Glomerular endothelial cell (primary cell): ENCODE results near the gene FEN1. TPM values are rescaled to one million over a fixed set of nuclear protein-coding genes. Genes with fewer than 3 reads are reported as not detected.
A peak's percentile ranks its signal among the peaks of the same experiment; 100 is the strongest.

Source experiments
- DNase-seq: peaks from one replicate; pipeline ENCODE4 v3.0.0-alpha.2; 2011; ENCODE audit warnings: low read depth, low spot score; ENCODE audit errors: extremely low read depth
- total RNA-seq: library from RNA; depleted of rRNA; stranded (reverse); fragments of >200 nt; gene quantifications from 2 replicates; pipeline ENCODE4 v1.2.3, GENCODE V29; 2015

The FEN1 gene, protein sequence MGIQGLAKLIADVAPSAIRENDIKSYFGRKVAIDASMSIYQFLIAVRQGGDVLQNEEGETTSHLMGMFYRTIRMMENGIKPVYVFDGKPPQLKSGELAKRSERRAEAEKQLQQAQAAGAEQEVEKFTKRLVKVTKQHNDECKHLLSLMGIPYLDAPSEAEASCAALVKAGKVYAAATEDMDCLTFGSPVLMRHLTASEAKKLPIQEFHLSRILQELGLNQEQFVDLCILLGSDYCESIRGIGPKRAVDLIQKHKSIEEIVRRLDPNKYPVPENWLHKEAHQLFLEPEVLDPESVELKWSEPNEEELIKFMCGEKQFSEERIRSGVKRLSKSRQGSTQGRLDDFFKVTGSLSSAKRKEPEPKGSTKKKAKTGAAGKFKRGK
- total RNA-seq, result 13.5 and 20.5 TPM in 2 replicates

DNA sequence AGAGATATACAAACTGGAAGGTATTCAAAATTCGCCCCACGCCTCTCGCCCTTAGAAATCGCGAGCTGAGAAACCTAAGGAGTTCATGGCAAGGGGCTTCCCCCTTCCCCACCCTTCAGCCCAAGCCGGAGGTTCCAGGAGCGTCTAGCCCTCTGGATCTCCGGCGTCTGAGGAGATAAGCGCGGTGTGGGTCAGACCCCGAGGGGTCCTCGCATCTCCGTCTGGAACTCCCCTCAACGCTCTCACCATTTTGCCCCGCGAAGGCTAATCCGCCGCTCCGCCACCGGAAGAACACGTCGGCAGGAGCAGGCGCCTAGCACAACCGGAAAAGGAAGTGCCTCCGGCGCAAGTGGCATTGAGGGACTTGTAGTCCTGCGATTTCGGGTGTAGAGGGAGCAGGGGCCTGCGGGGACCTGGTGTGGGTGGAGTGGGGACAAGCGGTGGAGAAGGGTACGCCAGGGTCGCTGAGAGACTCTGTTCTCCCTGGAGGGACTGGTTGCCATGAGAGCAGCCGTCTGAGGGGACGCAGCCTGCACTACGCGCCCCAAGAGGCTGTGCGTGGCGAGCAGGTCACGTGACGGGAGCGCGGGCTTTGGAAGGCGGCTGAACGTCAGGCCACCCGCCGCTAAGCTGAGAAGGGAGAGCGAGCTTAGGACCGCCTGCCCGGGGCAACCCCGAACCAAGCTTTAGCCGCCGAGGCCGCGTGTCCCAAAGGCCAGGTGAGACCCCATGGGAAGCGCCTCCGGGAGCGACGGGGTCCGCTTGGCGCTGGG lies at the start of gene FEN1, which contains the start of gene TMEM258:
TSS of gene FEN1 (plus strand) at position 602 of the 773 bp plus-strand sequence. CDS start 2,451 bp downstream, outside the sequence.
TSS of gene TMEM258 (minus strand) at position 290 of the 773 bp plus-strand sequence. CDS start at position 249, 41 bp downstream.
- peak; percentile 78 for DNase-seq

DNA sequence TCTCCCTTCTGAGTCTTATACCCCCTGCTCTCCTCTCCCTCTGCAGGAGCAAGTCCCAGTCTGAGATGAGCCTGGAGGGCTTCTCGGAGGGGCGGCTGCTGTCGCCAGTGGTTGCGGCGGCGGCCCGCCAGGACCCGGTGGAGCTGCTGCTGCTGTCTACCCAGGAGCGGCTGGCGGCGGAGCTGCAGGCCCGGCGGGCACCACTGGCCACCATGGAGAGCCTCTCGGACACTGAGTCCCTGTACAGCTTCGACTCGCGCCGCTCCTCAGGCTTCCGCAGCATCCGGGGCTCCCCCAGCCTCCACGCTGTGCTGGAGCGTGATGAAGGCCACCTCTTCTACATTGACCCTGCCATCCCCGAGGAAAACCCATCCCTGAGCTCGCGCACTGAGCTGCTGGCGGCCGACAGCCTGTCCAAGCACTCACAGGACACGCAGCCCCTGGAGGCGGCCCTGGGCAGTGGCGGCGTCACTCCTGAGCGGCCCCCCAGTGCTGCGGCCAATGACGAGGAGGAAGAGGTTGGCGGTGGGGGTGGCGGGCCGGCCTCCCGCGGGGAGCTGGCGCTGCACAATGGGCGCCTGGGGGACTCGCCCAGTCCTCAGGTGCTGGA lies 49.1 kb upstream of the FEN1 start:
- no peak for DNase-seq

DNA sequence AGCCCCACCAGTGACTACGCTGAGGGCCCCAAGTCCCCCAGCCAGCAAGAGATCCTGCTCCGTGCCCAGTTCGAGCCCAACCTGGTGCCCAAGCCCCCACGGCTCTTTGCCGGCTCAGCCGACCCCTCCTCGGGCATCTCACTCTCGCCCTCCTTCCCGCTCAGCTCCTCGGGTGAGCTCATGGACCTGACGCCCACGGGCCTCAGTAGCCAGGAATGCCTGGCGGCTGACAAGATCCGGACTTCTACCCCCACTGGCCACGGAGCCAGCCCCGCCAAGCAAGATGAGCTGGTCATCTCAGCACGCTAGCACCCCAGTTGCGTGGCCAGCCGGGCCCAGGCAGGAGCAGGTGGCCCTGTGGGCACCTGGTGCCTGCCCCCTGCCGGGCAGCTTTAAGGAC lies 48.5 kb upstream of the FEN1 start:
- DNase-seq, result no peak

DNA sequence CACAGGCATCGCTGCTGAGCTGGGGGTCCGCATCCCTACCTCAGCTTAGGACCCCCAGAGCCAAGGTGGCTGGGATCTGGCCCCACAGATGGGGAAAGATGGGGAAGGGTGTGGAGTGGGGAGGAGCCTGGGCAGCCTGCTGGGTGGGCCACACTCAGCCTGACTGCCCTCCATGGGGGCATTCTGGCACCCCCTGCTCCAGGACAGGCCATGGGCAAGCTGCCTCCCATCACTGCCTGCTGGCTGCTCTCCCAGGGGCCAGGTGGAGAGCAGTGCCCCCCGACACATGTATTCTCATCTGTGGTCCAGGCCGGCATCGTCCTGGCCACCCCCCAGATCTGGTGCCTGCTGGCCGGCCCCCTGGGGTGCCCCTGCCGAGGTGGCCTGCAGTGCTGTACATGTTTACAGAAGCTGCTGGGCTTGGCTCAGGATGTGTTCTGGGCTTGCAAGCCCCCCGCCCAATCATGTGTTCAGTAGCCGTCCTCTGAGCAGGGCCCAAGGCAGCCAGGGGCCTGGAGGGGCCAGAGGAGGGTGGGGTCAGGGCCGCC lies 48.0 kb upstream of the FEN1 start:
- no peak for DNase-seq

DNA sequence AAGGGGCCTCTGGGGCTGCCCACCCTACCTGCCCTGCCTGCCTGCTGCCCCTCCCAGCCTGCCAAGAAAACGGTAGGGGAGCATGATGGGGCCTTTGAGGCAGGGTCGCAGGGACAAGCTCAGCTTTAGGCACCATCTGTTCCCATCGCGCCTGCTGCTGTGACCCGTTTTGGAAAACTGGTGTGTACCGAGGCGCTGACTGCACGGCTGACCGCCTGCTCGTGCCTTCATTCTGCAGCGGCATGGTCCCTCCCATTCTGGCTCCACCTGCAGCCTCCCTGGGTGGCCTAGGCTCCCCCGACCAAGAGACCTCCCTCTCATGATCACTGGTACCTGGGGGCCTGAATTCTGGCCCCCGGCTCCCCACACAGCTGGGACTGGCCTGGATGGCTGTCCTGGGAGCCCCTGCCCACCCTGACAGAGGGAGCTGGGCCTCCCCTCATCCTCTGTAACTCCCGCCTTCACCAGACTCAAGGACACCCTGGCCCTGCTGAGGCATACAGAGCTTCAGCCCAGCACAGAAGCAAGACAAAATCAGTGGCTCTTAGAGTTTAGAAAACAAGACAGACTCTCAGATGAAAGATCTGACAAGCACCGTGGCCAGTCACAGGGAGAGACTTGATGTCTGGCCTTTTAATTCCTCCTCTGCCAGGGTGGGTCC lies 46.8 kb upstream of the FEN1 start:
- no peak for DNase-seq

DNA sequence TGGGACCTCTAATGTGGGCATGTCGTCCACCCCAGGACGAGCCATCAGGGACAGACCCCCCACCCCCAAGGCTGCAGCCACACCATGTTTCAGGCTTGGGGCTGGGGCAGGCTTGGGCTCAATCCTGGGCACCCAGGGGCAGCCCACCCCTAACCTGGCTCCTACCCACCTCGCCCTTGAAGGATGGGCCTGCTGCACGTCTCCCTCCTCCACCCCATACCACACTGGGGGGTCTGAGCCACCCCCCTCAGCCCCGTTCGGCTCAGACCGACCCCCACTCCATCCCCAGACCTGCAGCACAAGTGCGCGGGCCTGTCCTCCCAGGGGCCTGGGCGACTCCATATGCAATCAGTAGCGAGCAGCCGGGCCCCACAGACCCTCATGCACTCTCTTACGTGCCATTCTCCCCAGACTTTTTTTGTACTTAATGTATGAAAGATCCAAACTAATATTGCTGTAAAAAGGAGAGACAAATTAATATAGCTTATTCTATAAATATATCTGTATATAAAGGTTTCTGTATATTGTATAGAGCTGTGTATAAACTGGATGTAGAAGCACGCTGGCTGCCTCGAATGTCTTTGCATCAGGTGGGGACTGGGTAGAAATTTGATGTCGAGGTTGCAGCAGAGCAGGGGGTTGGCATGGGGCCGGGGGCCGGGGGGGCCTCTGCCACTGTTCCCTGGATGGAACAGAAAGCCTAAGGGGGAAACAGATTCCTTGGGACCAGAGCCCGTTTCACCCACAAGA lies 46.1 kb upstream of the FEN1 start:
- DNase-seq, result no peak

DNA sequence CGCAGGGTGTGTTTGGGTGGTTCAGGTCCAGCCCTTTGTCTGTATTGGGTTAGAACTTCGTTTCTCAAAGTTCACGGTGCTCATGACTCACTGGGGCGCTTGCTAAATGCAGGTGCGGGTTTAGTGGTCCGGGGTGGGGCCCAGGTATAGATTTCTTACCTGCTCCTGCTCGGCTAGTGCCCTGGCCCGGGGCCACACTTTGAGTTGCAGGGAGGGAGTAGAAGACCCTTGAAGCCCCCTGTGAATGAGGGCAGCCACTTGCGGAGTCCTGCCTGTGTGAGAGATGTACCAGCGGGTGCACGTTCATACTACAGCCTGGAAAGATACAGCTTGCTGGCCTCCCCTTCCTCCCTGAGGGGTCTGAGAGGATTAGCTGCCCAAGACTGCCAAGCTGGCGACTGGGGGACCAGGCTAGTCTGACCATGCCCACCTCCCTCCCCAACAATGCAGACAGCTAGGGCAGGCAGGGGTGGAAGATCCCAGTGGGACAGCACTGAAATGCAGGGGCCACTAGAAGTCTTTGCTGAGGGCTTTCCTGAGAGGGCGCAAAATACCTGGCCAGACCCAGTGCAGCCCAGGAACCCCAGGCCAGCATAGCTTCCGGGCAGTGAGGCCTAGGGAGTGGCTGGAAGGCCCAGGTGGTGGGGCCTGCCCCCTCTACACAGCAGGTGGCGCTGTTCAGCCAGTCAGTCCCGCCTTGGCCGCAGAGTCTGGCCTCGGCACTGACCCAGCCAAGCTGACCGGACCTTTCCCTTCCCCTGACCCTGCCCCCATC lies 45.3 kb upstream of the FEN1 start:
- peak; percentile 7 for DNase-seq

DNA sequence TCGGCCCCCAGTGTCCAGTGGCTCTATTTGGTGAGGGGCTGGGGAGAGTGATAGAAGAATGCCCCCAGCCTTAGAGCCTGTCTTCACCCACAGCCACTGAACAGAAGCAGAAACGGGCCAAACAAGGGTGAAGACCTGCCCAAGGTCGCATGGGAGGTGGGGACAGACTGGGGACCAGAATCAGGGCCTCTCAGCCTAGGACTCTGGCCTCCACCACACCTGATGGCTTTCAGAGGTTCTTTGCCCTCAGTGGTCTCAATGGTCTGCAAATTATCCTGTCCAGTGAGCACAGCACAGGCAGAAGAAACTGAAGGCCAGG lies 44.8 kb upstream of the FEN1 start:
- DNase-seq, result no peak

DNA sequence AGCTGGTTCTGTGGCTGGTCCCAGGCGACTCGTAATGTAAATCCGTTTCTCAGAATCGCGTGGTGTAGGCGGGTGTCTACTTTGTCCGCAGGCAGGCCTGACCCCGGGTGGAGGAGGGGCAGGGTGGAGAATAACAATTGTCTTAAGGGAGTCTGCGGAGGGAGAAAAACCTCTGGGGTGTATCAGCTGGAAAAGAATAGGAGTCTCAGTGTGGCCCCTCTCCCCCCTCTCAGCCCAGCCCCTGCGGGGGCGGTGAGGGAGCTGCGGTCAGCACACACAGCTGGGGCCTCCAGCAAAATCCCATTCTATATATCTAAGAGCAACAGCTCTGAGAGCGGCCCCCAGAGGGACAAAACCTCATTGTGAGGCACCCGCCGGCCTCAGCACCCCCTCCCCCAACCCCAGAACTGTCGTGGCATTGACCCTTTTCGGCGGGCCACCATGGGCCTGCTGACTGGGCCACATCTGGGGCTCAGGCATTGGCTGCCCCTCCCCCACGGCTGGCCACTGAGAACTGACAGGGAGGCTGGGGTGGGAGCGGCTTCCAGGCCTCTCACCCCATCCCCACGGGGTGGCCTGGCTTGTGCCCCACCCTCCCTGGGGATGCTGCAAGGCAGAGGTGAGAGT lies 43.0 kb upstream of the FEN1 start:
- no peak for DNase-seq

DNA sequence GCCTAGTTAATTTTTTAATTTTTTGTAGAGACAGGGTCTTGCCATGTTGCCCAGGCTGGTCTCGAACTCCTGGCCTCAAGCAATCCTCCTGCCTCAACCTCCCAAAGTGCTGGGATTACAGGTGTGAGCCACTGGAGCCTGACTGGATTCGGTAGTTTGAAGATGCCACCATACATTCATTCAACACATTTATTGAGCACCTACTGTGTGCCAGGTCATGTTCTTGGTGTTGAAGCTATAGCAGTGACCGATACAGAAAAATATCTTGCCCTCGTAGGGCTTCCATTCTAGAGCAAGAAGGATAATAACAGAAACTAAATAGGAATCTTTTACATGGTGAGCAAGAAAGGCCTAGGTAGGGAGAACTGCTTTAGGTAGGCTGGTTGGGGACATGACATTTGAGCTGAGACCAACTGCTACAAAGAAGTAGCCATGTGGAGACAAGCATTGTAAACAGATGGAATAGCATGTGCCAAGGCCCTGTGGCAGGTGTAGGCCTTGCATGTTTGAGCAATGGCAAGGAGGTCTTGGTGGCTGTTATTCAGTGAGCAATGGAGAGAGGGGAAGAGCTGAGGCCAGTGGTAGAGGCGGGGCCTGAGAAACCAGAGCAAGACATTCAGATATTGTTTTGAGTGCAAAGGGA lies 42.0 kb upstream of the FEN1 start:
- DNase-seq, result no peak

DNA sequence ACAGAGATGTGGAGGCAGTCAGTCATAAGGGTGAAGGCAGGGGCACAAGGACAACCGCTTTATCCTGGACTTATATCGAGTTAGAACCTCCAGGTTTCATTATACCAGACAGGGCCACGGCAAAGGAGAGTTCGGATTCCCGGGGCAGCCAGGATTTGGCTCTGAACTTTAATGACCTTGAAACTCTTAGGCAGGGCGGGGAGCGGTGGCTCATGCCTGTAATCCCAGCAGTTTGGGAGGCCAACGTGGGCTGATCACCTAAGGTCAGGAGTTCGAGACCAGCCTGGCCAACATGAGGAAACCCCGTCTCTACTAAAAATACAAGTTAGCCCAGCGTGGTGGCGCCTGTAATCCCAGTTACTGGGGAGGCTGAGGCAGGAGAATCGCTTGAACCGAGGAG lies 41.3 kb upstream of the FEN1 start:
- DNase-seq, result no peak

DNA sequence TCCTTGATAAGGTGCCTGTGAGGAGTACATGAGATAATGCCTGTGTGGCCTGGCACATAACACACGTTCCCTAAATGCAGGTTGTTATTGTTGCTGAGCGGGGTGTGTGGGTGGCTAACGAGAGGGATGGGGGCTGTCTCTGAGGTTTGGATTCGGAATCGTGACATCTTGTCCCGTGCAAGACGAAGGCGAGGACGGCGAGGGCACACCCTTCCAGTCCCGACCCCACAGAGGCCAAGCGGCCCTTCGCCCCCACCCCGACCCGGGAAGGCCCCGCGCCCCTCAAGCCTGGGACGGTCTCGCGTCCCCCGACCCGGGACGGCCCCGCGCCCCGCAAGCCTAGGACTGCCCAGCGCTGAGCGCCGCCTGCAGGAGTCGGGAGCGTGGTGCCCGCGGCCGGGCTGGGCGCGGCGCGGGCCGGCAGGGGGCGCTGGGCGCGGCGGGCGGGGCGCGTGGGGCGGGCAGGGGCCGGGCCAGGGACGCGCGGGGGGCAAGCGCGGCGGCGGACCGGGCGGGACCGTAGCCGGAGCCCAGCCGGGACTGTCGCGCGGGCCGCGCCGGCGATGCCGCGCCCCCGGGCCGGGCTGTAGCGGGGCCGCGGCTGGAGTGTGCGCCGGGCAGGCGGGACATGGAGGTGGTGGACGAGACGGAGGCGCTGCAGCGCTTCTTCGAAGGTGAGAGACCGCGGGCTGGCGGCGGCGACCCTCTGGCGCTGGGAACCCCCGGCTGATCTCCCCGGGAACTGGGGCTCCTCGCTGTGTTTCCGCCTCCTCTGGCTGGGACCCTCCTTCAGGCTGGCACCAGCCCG lies 40.4 kb upstream of the FEN1 start, which contains the start of gene MYRF:
TSS of gene MYRF (plus strand) at position 520 of the 808 bp plus-strand sequence. CDS start at position 629, 109 bp downstream.
- DNase-seq, result no peak

DNA sequence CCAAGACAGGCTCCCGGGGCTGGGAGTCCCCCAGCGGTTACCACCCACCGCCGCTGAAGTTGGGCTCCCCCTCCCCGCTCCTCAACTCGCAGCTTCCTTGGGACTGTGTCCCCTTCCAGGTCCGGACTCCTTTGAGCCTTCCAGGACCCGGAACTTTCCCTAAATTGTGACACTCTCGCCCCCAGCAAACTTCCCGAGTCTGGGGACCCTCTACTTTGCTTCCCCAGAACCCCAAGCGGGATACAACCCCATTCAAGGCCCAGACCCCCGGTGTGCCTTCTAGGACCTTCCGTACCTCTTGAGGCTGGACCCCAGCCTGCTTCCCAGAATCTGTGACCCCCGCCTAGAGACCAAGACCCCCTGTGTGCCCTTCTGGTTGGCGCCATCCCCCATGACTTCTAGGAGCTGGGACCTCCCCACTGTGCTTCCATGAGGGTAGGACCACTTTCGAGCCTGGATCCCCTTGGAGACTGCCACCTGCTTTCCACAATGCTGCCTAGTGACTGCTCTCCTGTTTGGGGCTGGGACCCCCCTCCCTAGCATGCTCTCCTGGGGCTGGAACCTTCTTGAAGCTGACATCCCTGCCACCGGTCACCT lies 39.7 kb upstream of the FEN1 start:
- no peak for DNase-seq

DNA sequence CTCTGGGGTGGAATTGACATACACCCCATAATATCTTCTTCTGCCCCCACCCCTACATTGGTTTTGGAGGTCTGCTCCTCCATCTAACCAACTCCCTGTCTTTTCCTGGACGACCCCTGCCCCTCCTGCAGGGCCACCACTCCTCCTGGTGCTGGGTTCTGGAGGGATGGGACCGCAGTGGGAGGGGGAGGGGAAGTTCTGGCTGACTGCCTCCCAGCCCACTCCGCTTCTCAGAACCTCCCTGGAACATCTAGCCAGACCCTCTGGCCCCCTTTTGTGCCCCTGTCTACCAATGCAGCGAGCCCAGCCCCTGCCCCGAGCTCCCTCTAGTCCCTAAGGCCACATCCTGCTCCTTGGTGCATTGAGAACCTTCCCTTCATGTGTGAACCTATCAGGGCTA lies 39.0 kb upstream of the FEN1 start:
- no peak for DNase-seq

DNA sequence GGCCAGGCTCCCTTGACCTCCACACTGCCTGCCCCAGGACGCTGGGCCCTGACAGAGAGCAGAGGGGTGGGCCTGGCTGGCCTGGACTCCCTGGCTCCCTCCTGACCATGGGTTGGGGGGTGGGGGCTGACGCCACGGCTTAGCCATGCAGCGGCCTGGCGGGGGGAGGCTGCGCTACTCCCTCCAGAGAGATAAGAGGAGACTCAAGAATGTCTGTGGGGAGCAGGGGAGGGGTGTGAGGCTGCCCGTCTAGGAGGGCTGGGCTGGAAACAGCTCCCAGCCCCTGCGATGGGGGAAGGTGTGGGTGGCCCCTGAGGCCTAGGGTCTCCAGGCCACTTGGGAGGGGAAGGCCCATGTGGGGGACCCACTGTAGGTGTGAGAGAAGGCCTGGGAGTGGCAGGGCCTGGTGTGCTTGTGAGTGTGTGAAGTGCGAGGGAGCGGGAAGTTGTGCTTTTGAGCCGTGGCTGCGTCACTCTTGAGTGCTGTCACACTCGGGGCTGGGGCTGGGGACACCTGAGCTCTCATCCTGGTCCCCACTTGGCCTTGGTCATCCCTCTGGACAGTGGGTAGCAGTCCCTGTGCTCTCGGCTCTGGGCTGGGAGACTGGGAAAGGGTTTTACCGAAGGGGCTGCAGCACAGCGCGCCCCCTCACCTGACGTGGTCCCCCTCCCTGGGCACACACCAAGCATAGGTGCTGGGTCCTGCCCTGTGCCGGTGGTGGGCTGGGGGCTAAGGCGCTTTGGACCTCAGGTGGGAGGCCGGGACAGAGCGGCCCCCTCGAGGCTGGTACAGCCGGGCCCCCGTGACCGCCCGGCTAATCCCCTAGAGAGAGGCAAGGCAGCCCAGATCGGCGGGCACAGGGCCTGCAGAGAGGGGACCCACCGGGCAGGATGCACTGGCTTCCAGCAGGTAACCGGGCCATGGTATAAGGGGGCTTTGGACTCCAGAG lies 37.9 kb upstream of the FEN1 start:
- DNase-seq, result no peak

DNA sequence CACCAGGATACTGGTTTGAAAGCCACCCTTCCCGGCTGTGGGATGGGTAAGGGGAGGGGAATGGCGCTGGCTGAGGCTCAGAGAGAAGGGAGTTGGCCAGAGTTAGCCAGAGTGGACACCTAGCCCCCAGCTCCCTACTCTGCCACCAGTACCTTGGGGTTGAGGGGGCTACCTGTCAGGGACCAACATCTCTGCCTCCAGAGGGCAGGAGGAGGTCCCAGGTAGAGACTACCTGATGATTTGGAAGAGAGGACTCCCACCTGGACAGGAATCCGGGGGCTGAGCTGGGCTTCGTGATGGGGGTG lies 36.6 kb upstream of the FEN1 start:
- DNase-seq, result no peak
